Retinal pigment epithelial cell (primary cell): ENCODE results near the gene FAM162A.
A peak's percentile ranks its signal among the peaks of the same experiment; 100 is the strongest.

Source experiments
- DNase-seq: peaks from one replicate; pipeline ENCODE4 v3.0.0-alpha.2; 2010; ENCODE audit warnings: low read depth
- H3K4me3 ChIP-seq: 2 replicates; pipeline ENCODE4 v1.5.1; 2011; ENCODE audit warnings: mild to moderate bottlenecking, low read length, control low read depth, moderate library complexity
- CTCF ChIP-seq: conservative IDR thresholded peaks from 2 replicates; pipeline ENCODE4 v1.5.1; 2011; ENCODE audit warnings: low read depth, low read length, control low read depth, inconsistent platforms

Gene FAM162A

GRCh38 chr3:122383771-122384697 is at the start of gene FAM162A:
Gene FAM162A (plus strand): TSS chr3:122384182. CDS start chr3:122384266, 84 bp downstream.
- peak within 1 kb of the TSS; percentile 99 for H3K4me3 ChIP-seq
- DNase-seq, result peak; percentile 67
- peak; percentile 48 for TF ChIP-seq CTCF

GRCh38 chr3:122342803-122343202 is 41.2 kb upstream of the FAM162A start:
- no peak overlapping the region for H3K4me3 ChIP-seq
- no peak for TF ChIP-seq CTCF
- no peak for DNase-seq

- no peak for DNase-seq
- no peak for TF ChIP-seq CTCF
- no peak overlapping the region for H3K4me3 ChIP-seq
Observed at GRCh38 chr3:122343654-122344053, 40.3 kb upstream of the FAM162A start.

GRCh38 chr3:122349171-122349570 is 34.8 kb upstream of the FAM162A start:
- no peak overlapping the region for H3K4me3 ChIP-seq
- no peak for DNase-seq
- no peak for TF ChIP-seq CTCF

GRCh38 chr3:122350814-122351418 is 33.1 kb upstream of the FAM162A start:
- no peak for DNase-seq
- no peak for TF ChIP-seq CTCF
- no peak overlapping the region for H3K4me3 ChIP-seq

DNA sequence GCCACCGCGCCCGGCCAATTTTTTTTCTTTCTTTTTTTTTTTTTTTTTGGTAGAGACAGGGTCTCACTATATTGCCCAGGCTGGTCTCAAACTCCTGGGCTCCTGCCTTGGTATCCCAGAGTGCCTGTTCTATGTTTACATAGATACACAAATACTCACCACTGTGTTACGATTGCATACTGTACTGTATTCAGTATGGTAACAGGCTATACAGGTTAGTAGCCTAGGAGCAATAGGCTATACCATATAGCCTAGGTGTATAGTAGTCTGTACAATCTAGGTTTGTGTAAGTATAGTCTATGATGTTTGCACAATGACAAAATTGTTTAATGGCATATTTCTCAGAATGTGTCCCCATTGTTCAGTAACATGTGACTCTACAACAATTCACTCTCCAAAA is 32.4 kb upstream of the FAM162A start:
- DNase-seq, result no peak
- no peak for TF ChIP-seq CTCF
- H3K4me3 ChIP-seq, result no peak overlapping the region
